HEK293 (cell line): ENCODE data around the gene MTHFD1L.

Source experiments
- CTCF ChIA-PET: fragments of 350-600 bp; formaldehyde crosslinking; extraction: SDS; loops from one replicate; lab custom pipeline; 2021; ENCODE audit warnings: antibody characterized with exemption; lab: Yijun Ruan, JAX
- POLR2A ChIA-PET: fragments of 300-600 bp; formaldehyde crosslinking; extraction: SDS; loops from one replicate; lab custom pipeline; 2020; ENCODE audit warnings: antibody characterized with exemption, inconsistent platforms; lab: Yijun Ruan, JAX
- H3K27ac ChIP-seq: fragments of 200-500 bp; sonication (Bioruptor generic); 2 replicates; pipeline ENCODE4 v1.5.1; 2014; ENCODE audit warnings: low read depth, low read length, control low read depth, inconsistent platforms; ENCODE audit errors: extremely low read depth
- H3K36me3 ChIP-seq, 2 experiments: fragments of 200-500 bp in 1 of 2; sonication (Bioruptor generic) in 1 of 2; 1 replicate in 1 of 2; 2 replicates in 1 of 2; pipeline ENCODE4 v1.5.1; 2014 to 2017; ENCODE audit warnings: inconsistent platforms in 2 of 2, low read length in 2 of 2; ENCODE audit not compliant: control insufficient read depth in 2 of 2, insufficient read depth in 1 of 2
- H3K4me1 ChIP-seq: fragments of 200-500 bp; sonication (Bioruptor generic); 2 replicates; pipeline ENCODE4 v1.5.1; 2014; ENCODE audit warnings: mild to moderate bottlenecking, low read length, inconsistent platforms; ENCODE audit not compliant: control insufficient read depth, insufficient read depth
- H3K4me3 ChIP-seq: 2 replicates; pipeline ENCODE4 v1.5.1; 2011; ENCODE audit warnings: low read depth, mild to moderate bottlenecking, control low read depth, low read length, moderate library complexity
- H3K9me3 ChIP-seq: fragments of 200-500 bp; sonication (Bioruptor generic); 2 replicates; pipeline ENCODE4 v1.5.1; 2014; ENCODE audit warnings: low read depth, low read length, inconsistent platforms; ENCODE audit not compliant: control insufficient read depth, insufficient read depth
- BCL11B ChIP-seq: fragments of 450-650 bp; formaldehyde crosslinking; IDR thresholded peaks from 2 replicates; pipeline ENCODE4 v1.5.1; 2016; ENCODE audit warnings: low read depth, missing biosample characterization, missing genetic modification characterization
- KLF17 ChIP-seq: fragments of 450-650 bp; formaldehyde crosslinking; IDR thresholded peaks from 2 replicates; pipeline ENCODE4 v1.5.1; 2016; ENCODE audit warnings: missing biosample characterization, missing genetic modification characterization
- MEIS1 ChIP-seq: sonication (generic); formaldehyde crosslinking; IDR thresholded peaks from 2 replicates; pipeline ENCODE4 v1.8.1; 2022; ENCODE audit warnings: missing genetic modification reagents, mild to moderate bottlenecking, borderline replicate concordance
- REPIN1 ChIP-seq: fragments of 450-650 bp; formaldehyde crosslinking; IDR thresholded peaks from 2 replicates; pipeline ENCODE4 v1.5.1; 2017; ENCODE audit warnings: missing biosample characterization, missing genetic modification characterization, low read depth
- WT1 ChIP-seq: fragments of 450-650 bp; formaldehyde crosslinking; IDR thresholded peaks from 2 replicates; pipeline ENCODE4 v1.5.1; 2016; ENCODE audit warnings: missing biosample characterization, missing genetic modification characterization
- ZBTB44 ChIP-seq: fragments of 450-650 bp; IDR thresholded peaks from 2 replicates; pipeline ENCODE4 v1.5.1; 2018; ENCODE audit warnings: missing biosample characterization, mild to moderate bottlenecking, missing genetic modification characterization
- ZFHX2 ChIP-seq: fragments of 450-650 bp; formaldehyde crosslinking; conservative IDR thresholded peaks from 2 replicates; pipeline ENCODE4 v1.5.1; 2016; ENCODE audit warnings: missing biosample characterization, missing genetic modification characterization
- ZNF26 ChIP-seq: fragments of 450-650 bp; formaldehyde crosslinking; IDR thresholded peaks from 2 replicates; pipeline ENCODE4 v1.5.1; 2016; ENCODE audit warnings: missing biosample characterization, missing genetic modification characterization
- ZNF433 ChIP-seq: fragments of 450-650 bp; formaldehyde crosslinking; IDR thresholded peaks from 2 replicates; pipeline ENCODE4 v1.5.1; 2016; ENCODE audit warnings: missing biosample characterization, missing genetic modification characterization, low read depth
- ZNF449 ChIP-seq: fragments of 450-650 bp; formaldehyde crosslinking; IDR thresholded peaks from 2 replicates; pipeline ENCODE4 v1.5.1; 2017; ENCODE audit warnings: missing biosample characterization, mild to moderate bottlenecking, missing genetic modification characterization, moderate library complexity
- ZNF501 ChIP-seq: fragments of 450-650 bp; formaldehyde crosslinking; IDR thresholded peaks from 2 replicates; pipeline ENCODE4 v1.5.1; 2016; ENCODE audit warnings: missing biosample characterization, missing genetic modification characterization
- ZNF555 ChIP-seq: fragments of 450-650 bp; formaldehyde crosslinking; conservative IDR thresholded peaks from 2 replicates; pipeline ENCODE4 v1.5.1; 2017; ENCODE audit warnings: missing biosample characterization, mild to moderate bottlenecking, missing genetic modification characterization, inconsistent platforms
- ZNF558 ChIP-seq: fragments of 450-650 bp; formaldehyde crosslinking; IDR thresholded peaks from 2 replicates; pipeline ENCODE4 v1.5.1; 2016; ENCODE audit warnings: missing biosample characterization, missing genetic modification characterization
- ZNF561 ChIP-seq: fragments of 450-650 bp; IDR thresholded peaks from 2 replicates; pipeline ENCODE4 v1.5.1; 2018; ENCODE audit warnings: missing biosample characterization, missing genetic modification characterization, borderline replicate concordance
- ZNF610 ChIP-seq: fragments of 450-650 bp; formaldehyde crosslinking; IDR thresholded peaks from 2 replicates; pipeline ENCODE4 v1.5.1; 2016; ENCODE audit warnings: missing biosample characterization, missing genetic modification characterization, borderline replicate concordance
- ZNF629 ChIP-seq: fragments of 450-650 bp; formaldehyde crosslinking; IDR thresholded peaks from 2 replicates; pipeline ENCODE4 v1.5.1; 2017; ENCODE audit warnings: missing biosample characterization, missing genetic modification characterization
- ZSCAN30 ChIP-seq: fragments of 450-650 bp; IDR thresholded peaks from 2 replicates; pipeline ENCODE4 v1.5.1; 2018; ENCODE audit warnings: missing biosample characterization, mild to moderate bottlenecking, missing genetic modification characterization, moderate library complexity
- TF ChIP-seq, protein P1 (sequence below): fragments of 450-650 bp; formaldehyde crosslinking; IDR thresholded peaks from 2 replicates; pipeline ENCODE4 v1.5.1; 2017; ENCODE audit warnings: missing biosample characterization, missing genetic modification characterization
- TF ChIP-seq, protein P2 (sequence below): fragments of 450-650 bp; formaldehyde crosslinking; IDR thresholded peaks from 2 replicates; pipeline ENCODE4 v1.5.1; 2016; ENCODE audit warnings: missing biosample characterization, missing genetic modification characterization

The MTHFD1L gene

DNA sequence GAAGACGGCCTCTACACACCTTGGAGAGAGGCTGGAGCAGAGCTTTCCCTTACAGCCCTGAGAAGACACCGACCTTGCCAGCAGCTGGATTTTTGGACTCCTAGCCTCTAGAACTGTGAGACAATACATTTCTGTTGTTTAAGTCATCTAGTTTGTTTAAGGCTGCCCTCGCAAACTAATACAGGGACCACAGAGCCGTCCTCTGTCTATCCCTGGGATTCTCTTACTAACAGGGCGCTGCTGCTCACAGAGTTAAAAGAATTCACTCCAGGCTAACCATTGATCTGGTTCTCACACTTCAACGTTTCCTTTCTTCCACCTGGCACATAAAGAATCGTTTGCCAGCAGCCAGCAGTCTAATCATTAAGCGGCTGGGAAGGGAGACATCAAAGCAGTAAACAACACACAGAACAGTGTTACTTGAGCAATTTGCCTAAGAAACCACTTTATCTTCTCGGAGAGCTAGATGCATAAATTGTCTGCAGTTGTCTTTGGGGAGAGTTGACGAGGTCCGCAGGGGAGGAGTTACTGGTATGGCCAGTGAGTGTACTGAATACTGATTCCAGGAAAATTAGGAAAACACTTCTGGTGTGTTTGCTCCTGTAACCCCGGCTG, 270.7 kb downstream of the MTHFD1L start:
- no peaks in the 10 kb centered on the region for H3K9me3 ChIP-seq
- CTCF ChIA-PET = interaction anchor here (1.0 kb wide), 1 partner anchor 122 kb away, joined by 6 read pairs; no protein-coding TSS in a partner anchor
- TF ChIP-seq REPIN1 (tag by site-specific recombination) = no peak
- TF ChIP-seq ZFHX2 (tag by site-specific recombination) = no peak
- peak; percentile 64; the same call in 1 of the 2 replicates for TF ChIP-seq ZSCAN30 (tag by site-specific recombination)
- TF ChIP-seq ZNF449 (tag by site-specific recombination) = no peak
- TF ChIP-seq, all 188 proteins: peak for 1
- Histone ChIP-seq H3K4me1 (no peaks in the 10 kb centered on the region), H3K36me3 (no peaks in the 10 kb centered on the region), H3K4me3 (no peak overlapping the region), H3K27ac (no peak overlapping the region)
- POLR2A ChIA-PET = no interaction called here

- Histone ChIP-seq H3K27ac (no peak overlapping the region), H3K36me3 (no peaks in the 10 kb centered on the region), H3K4me1 (no peaks in the 10 kb centered on the region), H3K9me3 (no peaks in the 10 kb centered on the region), H3K4me3 (no peak overlapping the region)
- CTCF ChIA-PET = no interaction called here
- TF ChIP-seq ZNF501 (tag by site-specific recombination) (no peak), WT1 (tag by site-specific recombination) (0 out of 2 replicates have a peak, but pooled peaks have one; percentile 32)
- POLR2A ChIA-PET = no interaction called here
Measured at GRCh38 chr6:151137542-151137941, 272.0 kb downstream of the MTHFD1L start.

- no peaks in the 10 kb centered on the region for H3K36me3 ChIP-seq
- no peak overlapping the region for H3K4me3 ChIP-seq
- no peaks in the 10 kb centered on the region for H3K9me3 ChIP-seq
- ChIA-PET CTCF (no interaction called here), POLR2A (no interaction called here)
- TF ChIP-seq ZNF26 (tag by site-specific recombination) (no peak), ZNF433 (no peak)
- TF ChIP-seq, all 188 proteins: peak for 0
- H3K27ac ChIP-seq = no peak overlapping the region
- no peaks in the 10 kb centered on the region for H3K4me1 ChIP-seq
Measured at GRCh38 chr6:151139524-151139923, 274.0 kb downstream of the MTHFD1L start.

DNA sequence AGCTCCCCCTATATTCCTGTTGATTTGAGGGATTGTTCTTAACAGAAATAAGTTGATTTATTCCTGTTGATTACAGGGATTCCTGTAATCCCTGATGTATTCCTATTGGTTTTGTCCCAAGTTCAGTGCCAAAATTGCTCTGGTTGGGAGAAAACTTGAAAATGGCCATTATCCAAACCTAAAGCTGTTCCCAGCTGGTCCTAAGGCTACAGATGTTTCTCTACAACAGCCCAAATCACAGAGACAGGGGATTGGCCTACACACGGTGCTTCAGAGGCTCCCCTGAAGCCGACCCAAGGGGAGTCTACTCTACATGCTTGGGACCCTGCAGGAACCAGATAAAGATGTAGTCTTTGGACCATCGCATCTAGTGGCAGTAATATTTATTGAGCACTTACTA, 275.3 kb downstream of the MTHFD1L start:
- Histone ChIP-seq H3K36me3 (no peaks in the 10 kb centered on the region), H3K9me3 (no peaks in the 10 kb centered on the region), H3K4me1 (no peaks in the 10 kb centered on the region), H3K4me3 (no peak overlapping the region), H3K27ac (no peak overlapping the region)
- ChIA-PET POLR2A (no interaction called here), CTCF (interaction anchor here (0.6 kb wide), 1 partner anchor 10 kb away, joined by 3 read pairs; no protein-coding TSS in a partner anchor)
- TF ChIP-seq, protein P1, sequence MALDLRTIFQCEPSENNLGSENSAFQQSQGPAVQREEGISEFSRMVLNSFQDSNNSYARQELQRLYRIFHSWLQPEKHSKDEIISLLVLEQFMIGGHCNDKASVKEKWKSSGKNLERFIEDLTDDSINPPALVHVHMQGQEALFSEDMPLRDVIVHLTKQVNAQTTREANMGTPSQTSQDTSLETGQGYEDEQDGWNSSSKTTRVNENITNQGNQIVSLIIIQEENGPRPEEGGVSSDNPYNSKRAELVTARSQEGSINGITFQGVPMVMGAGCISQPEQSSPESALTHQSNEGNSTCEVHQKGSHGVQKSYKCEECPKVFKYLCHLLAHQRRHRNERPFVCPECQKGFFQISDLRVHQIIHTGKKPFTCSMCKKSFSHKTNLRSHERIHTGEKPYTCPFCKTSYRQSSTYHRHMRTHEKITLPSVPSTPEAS = no peak
- TF ChIP-seq KLF17 (tag by site-specific recombination) (no peak), ZBTB44 (tag by site-specific recombination) (no peak), MEIS1 (CRISPR knock-in tag) (no peak), ZNF555 (no peak), ZNF558 (tag by site-specific recombination) (no peak), BCL11B (tag by site-specific recombination) (no peak), ZNF610 (tag by site-specific recombination) (no peak), ZNF561 (tag by site-specific recombination) (no peak), ZNF629 (tag by site-specific recombination) (no peak)
- TF ChIP-seq, protein P2, sequence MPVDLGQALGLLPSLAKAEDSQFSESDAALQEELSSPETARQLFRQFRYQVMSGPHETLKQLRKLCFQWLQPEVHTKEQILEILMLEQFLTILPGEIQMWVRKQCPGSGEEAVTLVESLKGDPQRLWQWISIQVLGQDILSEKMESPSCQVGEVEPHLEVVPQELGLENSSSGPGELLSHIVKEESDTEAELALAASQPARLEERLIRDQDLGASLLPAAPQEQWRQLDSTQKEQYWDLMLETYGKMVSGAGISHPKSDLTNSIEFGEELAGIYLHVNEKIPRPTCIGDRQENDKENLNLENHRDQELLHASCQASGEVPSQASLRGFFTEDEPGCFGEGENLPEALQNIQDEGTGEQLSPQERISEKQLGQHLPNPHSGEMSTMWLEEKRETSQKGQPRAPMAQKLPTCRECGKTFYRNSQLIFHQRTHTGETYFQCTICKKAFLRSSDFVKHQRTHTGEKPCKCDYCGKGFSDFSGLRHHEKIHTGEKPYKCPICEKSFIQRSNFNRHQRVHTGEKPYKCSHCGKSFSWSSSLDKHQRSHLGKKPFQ = no peak
